ENCODE measurements around the gene XIRP2.
"Not testable (repeated sequence)": the region's sequence is repeated elsewhere in the genome, so short reads cannot be mapped to it uniquely, and the experiment has no call there.

XIRP2 gene

DNA sequence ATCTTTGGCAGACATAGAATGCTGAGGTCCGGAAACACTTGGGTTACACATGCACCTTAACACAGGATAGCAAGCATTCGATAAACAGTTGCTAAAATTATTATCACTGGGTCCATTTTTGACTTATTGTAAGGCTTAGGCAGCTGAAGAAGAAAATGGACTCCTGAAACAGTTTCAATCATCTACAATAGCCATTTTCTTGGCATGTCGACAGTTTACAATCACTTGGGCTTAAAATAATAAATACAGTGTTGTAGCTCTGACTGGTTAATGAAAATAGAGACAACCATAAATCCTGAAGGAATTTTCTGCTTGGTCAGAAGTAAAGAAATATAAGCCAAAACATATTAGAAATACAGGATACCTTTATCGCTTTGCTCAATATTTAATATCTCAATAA lies 169.2 kb downstream of the XIRP2 start:
- no peak for DNase-seq

DNA sequence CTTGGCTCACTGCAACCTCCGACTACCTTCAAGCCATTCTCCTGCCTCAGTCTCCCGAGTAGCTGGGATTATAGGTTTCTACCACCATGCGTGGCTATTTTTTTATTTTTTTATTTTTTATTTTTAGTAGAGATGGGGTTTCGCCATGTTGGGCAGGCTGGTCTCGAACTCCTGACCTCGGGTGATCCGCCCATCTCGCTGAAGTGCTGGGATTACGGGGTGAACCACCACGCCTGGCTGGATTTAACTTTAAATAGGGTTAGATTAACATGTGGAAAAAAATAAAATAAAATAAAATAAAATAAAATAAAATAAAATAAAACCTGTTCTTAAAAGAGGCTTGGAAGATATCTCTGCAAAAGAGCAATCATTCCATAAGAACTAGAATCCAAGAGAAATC lies 170.9 kb downstream of the XIRP2 start:
- no peak for DNase-seq

DNA sequence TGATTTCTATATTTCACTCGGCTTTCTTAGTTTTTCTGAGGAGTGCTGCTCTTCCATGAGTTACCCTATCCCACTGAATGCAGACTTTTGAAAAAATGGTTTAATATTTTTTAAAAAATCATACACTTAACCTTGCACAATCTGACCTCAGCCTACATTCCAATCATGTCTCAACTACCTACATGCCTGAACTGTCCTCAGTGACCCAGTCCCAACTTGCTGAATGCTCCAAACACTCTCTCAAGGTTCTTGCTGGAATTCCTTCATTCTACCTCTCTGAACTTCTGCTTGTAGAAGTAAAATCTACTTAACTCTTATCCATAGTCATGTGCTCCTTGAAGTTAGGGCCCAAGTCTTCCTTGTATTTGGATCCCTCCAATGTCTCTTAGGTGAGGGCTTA lies 181.6 kb downstream of the XIRP2 start:
- DNase-seq, result no peak

DNA sequence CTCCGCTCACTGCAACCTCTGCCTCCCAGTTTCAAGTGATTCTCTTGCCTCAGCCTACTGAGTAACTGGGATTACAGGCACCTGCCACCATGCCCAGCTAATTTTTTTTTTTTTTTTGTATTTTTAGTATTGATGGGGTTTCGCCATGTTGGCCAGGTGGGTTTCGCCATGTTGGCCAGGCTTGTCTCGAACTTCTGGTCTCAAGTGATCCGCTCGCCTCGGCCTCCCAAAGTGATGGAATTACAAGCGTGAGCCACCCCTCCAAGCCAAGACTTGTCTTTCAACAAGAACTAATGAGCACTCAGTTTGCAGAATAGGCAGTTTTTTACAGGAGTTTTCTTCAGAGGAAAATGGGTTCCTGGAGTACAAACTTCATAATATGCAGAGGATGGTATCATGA lies 187.4 kb downstream of the XIRP2 start:
- not testable (repeated sequence) for DNase-seq

DNA sequence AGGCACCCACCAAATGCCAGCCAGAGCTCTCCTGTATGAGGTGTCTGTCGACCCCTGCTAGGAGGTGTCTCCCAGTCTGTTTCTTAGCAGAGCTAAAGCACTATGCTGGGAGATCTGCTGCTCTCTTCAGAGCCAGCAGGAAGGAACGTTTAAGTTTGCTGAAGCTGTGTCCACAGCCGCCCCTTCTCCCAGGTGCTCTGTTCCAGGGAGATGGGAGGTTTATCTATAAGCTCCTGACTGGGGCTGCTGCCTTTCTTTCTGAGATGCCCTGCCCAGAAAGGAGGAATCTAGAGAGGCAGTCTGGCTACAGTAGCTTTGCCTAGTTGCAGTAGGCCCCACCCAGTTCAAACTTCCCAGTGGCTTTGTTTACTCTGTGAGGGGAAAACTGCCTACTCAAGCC lies 210.7 kb downstream of the XIRP2 start:
- DNase-seq, result not testable (repeated sequence)

DNA sequence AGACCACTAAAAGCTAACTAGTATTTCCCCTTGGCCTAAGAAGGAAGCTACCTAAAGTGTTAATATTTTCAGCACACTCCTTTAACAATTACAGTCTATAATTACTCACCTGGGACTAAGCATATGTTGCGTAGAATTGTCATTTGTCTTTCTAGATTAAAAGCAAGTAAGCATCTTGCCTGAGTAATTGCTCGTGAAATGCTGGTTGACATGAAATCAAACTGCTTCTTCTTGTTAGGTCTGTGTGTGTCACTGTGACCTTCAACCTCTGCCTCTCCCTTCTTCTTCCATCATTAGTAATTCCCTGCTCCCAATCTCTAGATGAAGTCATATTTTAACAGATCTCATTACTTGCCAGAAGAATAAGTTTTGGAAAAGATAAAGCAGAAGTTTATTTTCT lies 212.2 kb downstream of the XIRP2 start:
- DNase-seq, result no peak

DNA sequence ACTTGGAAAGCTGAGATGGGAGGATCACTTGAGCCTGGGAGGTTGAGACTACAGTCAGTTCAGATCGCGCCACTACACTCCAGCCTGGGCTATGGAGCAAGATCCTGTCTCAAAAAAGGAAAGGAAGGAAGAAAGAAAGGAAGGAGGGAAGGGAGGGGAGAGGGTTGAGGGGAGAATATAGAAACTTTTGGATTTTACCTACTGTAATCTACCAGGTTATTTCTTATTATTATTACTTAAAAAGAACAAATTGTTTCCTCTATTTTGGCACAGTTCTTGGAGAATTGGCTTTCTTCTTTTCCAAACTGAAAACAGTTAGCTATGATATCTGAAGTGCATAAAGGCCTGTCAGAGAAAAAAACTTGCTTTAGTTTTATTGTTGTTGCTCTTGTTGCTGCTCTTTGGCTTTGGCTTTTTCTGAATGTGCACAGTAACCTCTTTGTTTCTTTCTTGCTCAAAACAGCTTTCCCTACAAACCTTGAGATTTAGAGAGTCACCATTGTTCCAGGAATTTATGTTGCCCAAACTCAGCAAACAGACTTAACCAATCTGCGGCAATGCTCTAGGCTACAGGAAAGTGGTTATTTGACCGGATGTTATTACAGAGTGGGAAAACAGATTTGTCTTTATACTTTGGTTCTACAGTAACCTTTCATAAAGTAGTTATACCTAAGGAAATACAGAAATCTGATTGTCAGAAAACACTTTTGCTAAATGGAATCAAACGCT lies 214.9 kb downstream of the XIRP2 start:
- DNase-seq, result no peak

DNA sequence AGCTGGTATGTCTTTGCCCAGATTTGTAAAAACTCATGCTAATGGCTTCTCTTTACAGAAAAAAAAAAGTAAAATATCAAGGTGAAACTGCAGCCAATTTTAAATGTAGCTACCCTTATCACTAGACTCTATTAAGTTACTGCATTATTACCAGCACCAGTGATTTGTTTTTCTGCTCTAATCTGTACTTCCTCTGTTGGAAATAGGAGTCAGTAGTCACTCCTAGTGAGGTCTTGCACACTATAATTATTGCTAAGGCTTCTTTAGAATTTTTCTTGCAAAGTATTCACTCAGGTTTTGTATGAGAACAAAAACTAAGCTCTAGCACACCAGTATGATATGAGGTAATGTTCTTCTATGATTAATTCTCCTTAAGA lies 215.5 kb downstream of the XIRP2 start:
- no peak for DNase-seq

DNA sequence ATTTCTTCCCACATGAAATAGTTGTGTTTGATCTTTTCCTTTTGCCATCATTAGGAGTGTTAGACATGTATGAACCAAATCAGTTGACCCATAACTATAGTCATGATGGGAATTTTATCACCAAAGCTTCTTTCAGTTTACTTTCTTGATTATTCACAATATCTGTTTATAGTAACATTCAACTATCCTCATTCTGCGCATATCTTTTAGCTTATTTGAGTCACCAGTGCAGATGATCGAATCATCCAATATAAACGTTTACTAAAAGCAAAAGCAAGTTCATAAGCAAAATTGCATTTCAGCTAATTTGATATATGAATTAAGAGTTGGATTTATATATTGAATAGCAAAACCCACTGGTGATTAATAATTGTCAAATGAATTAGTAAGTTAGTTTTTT lies 216.4 kb downstream of the XIRP2 start:
- DNase-seq, result no peak

DNA sequence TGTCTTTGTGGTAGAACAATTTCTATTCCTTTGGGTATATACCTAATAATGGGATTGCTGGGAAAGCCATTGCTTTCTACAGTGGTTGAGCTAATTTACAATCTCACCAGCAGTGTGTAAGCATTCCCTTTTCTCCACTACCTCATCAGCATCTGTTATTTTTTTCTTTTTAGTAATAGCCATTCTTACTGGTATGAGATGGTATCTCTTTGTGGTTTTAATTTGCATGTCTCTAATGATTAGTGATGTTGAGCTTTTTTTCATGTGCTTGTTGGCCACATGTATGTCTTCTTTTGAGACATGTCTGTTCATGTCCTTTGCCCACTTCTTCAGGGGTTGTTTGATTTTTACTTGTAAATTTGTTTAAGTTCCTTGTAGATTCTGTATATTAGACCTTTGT lies 221.4 kb downstream of the XIRP2 start:
- not testable (repeated sequence) for DNase-seq

DNA sequence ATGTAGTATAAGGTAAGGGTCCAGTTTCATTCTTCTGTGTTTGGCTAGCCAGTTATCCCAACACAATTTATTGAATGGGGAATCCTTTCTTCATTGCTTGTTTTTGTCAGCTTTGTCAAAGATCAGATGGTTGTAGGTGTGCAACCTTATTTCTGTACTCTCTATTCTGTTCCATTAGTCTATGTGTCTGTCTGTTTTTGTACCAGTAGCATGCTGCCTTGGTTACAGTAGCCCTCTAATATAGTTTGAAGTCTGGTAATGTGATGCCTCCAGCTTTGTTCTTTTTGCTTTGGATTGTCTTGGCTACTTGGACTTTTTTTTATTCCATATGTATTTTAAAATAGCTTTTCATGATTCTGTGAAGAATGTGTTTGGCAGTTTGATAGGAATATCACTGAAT lies 222.1 kb downstream of the XIRP2 start:
- DNase-seq, result no peak

DNA sequence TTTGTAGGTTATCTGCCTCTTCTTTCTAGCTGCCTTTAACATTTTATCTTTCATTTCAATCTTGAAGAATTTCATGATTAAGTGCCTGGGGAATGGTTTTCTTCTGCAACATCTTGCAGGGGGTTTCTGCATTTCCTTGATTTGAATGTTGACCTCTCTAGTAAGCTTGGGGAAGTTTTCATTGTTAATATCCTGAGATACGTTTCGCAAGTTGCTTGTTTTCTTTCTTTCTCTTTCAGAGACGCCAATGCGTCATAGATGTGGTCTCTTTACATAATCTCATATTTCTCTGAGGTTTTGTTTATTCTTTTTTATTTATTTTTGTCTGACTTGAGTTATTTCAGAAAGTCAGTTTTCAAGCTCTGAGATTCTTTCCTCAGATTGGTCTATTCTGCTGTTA lies 225.7 kb downstream of the XIRP2 start:
- DNase-seq, result no peak

DNA sequence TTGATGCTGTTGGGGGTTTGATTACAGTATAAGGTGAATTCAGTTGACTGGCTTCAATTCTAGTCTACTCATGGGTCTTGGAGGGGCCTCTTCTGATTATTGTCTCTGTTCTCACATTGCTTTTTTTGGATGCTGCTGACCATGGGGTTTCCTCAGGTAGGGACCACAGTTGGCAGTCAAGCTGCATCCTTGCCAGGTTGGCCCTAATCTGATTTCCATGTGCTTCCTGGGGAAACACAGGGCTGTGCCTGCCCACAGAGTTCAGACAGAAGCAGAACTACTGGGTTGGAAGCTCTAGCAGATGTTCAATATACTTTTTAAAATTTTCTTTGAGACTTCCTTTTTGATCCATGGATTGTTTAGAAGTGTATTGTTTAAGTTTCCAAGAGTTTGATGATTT lies 227.3 kb downstream of the XIRP2 start:
- no peak for DNase-seq

DNA sequence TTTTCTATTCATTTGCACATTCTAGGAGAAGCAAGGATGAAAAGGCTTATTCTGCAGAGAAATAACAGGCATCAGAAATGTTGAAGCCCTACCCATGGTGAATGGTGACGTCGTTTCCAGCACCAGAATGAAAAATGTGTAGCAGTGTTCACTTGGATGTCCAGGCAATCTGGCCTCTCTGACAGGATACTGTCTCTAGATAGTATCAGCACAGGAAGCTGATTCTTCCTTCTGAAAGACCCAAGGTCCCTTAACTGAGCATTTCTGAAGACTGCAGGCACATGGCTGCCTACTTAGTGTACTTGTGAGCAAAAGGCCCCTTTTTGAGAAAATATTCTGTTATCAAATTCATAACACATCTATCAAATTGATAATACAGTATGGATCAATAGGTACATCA lies 234.1 kb downstream of the XIRP2 start:
- no peak for DNase-seq

DNA sequence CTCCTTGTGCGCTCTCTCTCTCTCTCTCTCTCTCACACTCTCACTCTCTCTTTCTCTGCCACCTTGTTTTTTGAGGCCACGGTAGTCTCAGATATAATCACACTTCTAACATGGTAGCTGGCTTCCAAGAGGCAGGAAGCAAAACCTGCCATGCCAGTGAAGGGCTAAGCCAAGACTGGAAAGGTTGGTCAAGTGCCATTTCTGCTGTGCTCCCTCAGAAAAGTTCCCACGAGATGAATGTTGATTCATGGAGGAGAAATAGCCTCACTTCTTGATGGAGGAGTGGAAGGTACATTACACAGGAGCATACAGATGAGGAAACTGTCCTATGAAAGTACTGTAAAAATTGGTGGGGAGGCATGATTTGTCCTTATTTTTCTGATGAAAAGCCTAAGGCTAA lies 237.9 kb downstream of the XIRP2 start:
- DNase-seq, result no peak

DNA sequence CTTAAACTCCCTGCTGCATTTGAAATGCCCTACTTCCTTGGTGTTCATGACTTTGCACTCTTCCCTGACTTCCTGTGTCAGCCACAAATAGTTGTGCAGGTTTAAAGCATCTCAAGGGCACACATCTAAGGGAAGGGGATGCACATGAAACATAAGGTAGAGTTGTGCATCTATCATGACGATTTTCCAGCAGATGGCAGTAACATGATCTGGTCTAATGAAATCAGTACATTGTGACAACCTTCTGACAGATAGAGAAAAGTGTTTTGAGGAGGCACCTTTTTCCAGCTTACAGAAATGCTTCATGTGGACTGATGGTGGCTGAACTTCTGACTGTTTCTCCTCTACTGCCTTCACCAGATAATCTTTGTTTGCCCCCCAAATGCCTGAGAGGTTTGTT lies 238.9 kb downstream of the XIRP2 start:
- peak; percentile 18 for DNase-seq

DNA sequence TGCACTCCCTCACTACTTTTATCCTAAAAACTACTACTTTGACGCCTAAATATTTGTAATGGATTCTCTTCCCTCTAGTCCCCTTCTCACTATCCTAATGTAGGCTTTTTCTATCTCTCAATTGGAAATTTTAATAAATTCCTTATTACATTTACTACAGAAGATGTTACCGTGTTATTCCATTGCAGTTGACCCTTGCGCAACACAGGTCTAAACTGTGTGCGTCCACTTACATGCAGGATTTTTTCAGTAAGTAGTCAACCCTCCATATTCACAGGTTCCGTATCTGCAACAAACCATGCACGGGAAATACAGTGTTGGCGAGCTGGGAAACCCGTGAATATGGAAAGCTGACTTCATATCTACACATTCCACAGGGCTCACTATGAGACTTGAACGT lies 239.8 kb downstream of the XIRP2 start:
- no peak for DNase-seq

DNA sequence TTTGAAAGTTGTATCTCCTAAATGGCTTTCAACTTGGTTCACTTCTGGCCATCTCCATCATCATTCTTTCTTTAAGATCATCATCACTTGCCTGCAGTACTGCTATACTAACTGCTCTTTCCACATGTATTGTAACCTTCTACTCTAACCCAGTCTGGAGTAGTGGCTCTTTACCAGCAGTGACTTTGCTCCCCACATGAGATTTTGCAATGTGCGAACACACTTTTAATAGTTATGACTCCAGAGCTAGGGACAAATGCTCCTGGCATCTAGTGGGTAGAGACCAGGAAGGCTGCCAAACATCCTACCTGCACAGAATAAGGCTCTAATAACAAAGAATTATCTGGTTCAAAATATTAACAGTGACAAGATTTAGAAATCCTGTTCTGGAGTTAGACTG lies 243.8 kb downstream of the XIRP2 start:
- DNase-seq, result no peak

DNA sequence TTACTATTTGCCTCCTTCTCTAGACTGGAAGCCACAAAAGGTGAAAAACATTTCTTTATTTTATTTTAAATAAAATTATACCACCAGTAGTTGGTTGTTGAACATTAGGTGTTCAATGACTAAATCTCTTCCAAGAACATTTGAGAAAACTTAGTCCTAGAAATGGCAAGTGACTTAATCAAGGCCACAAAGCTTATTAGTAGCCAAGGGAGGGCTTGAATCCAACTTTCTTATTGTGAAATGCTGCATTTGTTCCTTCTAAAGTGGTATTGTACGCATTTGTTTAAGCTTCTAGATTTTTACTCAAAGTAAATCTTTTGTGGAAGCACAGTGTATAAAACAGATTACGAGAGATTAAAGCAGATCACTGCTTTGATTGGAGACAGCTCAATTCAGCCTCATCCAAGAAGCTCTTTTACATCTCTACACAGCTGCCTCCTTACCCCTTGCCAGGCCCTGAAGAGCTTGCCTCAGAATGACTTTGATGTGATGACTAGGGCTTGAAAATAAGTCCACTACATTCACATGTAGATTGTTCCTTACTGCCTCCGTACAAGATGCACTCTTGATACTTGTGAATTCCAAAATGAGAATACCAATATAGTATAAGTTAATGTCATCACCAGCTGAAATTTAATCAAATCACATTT lies 244.8 kb downstream of the XIRP2 start:
- no peak for DNase-seq

DNA sequence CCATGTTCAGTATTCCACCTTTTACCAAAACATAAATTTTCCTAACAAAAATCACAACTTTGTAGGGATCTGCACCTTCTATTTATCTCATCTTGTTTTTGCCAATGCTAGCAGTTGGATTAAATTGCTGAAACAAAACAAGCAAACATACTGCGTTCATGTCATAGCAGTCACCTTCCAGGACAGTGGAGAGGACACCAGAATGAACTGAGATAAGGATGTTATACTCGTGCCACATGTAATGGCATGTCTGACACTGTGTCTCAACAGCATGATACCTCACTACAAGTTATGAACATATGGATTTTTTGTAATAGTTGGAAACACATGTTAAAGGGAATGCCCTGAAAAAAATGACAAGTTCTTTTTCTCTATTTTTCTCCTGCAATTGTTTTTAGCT lies 245.3 kb downstream of the XIRP2 start:
- DNase-seq, result no peak

DNA sequence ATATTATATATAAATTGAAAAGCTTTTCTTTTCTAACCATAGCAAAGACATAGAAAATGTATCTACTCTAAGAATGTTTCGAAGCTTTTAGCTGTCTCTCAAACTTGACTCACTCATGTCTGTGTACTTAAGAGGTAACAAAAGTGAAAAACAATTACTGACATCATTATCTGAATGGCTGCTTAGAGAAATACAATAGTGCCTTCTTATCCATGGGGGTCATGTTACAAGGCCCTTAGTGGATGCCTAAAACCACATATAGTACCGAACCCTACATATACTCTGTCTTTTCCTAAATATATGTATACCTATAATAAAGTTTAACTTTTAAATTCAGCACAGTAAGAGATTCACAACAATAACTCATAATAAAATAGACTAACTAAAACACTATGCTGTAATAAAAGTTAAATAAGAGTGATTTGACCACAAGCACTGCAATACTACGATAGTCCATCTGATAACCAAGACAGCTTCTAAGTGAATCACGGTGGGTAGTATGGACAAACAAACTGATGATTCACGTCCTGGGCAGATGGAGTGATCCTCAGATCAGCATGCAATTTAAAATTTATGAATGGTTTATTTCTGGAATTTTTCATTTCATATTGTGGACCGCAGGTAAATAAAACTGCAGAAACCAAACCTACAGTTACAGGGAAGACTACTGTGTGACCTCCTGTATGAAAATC lies 246.2 kb downstream of the XIRP2 start:
- peak; percentile 51 for DNase-seq

DNA sequence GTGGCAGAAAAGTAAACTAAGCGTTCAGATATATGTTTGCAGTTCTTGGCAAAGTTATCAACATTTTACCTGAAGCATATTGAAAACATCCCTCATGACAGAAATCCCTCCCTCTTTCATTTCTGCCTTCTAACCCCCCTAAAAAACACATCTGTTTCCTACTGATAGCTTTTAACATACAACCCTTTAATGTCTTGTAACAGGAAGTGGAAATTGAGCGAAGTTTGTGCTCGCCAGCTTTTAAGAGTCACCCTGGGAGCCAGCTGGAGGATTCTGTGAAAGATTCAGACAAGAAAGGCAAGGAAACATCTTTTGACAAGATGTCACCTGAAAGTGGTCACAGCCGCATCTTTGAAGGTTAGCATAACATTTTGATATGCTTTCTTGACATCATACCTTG lies 247.4 kb downstream of the XIRP2 start:
- no peak for DNase-seq

DNA sequence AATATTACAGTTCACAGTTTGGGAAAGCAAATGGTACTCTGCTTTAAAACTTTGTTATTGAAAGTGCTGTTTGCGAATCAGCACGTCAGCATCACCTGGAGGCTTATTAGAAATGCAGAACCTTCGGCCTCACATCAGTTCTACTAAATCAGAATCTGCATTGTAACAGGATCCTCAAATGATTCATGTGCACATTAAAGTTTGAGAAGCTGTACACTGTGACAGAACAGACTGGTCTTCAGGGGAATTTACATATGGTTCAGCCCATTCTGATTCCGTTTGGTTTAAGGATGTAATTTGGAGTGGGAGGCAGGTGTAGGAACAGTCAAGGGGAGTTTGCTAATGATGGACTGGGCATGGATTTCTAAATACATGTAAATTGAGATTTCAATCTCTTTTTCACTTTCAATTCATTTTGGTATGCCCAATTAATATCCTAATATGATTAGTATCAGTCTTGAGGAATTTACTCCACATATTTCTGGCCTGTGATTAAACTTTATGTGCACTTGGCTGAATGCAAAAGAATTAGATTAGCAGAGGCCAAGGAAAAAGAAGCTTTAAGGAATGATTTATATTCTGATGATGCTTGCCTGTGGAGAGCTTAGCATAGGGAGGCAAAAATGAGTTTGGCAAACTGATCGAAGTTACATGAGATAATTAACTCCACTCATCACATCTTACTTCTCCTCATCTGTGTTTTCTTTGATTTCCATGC lies 248.8 kb downstream of the XIRP2 start:
- DNase-seq, result no peak

DNA sequence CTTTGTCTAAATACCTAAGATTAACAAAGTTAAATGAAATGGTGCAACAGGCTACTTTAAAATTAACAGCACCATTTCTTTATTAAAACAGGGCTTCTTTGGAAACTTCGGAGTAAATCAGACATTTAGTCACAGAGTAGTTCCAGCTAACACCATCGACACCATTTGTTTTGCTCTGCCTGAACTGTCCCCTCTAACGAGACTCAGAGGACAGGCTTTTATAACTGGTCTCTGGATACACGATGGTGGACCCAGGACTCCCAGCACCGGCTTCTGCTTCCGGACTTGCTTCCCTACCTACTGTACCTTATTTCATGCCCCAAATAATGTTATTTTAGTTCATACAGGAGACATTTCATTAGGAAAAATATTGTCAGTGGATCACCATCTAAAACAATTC lies 252.1 kb downstream of the XIRP2 start:
- no peak for DNase-seq

All from NCI-H1105 treated with DMSO at 0.1 percent for 48 hours (cell line).